ENCODE data around the gene CACTIN.

CACTIN gene

DNA sequence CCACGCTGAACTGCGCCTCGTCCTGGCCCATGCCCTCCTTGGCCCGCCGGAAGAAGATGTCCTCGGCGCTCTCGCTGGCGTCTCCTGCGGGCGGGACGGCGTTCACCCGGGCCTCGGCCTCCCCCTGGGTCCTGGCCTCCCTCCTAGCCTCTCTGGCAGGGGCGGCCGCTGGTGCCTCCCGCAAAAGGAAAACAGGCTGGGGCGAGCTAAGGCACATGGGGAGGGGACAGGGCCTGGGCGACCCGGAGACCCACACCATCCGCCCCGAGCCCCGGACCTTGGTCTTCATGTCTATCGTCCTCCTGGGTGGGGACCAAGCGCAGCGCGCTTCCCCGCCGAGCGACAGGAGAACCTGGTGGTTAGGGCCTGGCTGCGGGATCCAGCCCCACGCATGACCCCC is 14.3 kb downstream of the CACTIN start:
- Histone ChIP-seq H2AFZ (ENCODE audit: low read depth) (no peak overlapping the region), H3K36me3 (ENCODE audit: insufficient read depth) (no peaks in the 10 kb centered on the region), H3K4me2 (no peak overlapping the region), H3K4me3 (IDR thresholded peaks at IDR 0.05; ENCODE audit: insufficient read depth, low read depth, low read length) (no peak overlapping the region), H3K27me3 (ENCODE audit: insufficient read depth, low read depth) (no peaks in the 10 kb centered on the region), H3K79me2 (ENCODE audit: insufficient read depth, low read depth) (no peaks in the 10 kb centered on the region), H3K4me1 (ENCODE audit: low read depth, poor library complexity, severe bottlenecking) (peaks cover 13% of the 10 kb centered on the region), H4K20me1 (ENCODE audit: insufficient read depth) (no peaks in the 10 kb centered on the region), H3K27ac (no peak overlapping the region), H3K9ac (no peak overlapping the region)
- TF ChIP-seq, protein P1, sequence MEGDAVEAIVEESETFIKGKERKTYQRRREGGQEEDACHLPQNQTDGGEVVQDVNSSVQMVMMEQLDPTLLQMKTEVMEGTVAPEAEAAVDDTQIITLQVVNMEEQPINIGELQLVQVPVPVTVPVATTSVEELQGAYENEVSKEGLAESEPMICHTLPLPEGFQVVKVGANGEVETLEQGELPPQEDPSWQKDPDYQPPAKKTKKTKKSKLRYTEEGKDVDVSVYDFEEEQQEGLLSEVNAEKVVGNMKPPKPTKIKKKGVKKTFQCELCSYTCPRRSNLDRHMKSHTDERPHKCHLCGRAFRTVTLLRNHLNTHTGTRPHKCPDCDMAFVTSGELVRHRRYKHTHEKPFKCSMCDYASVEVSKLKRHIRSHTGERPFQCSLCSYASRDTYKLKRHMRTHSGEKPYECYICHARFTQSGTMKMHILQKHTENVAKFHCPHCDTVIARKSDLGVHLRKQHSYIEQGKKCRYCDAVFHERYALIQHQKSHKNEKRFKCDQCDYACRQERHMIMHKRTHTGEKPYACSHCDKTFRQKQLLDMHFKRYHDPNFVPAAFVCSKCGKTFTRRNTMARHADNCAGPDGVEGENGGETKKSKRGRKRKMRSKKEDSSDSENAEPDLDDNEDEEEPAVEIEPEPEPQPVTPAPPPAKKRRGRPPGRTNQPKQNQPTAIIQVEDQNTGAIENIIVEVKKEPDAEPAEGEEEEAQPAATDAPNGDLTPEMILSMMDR (conservative IDR thresholded peaks at IDR 0.05; ENCODE audit: low read depth, low read length) = no peak

DNA sequence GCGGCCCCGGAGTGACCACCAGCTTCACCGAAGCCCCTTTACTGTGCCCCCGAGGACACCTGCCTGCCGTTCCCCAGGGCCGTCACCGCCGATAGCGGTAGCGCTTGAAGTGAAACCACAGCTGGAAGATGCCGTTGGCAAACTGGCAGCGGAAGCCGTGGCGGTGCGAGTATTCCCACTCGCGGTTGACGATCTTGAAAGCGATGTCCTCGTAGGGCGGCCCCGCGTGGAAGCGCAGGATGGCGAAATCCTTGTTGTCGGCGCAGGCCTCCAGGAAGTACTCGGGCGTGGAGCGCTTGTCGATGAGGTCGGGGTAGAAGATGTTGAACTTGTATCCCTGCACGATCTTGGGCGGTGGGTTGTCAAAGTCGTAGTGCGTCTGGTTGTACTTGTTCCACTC is 14.7 kb downstream of the CACTIN start:
- Histone ChIP-seq H4K20me1 (ENCODE audit: insufficient read depth) (no peaks in the 10 kb centered on the region), H3K27ac (no peak overlapping the region), H3K79me2 (ENCODE audit: insufficient read depth, low read depth) (no peaks in the 10 kb centered on the region), H3K4me1 (ENCODE audit: low read depth, poor library complexity, severe bottlenecking) (peaks cover 8% of the 10 kb centered on the region), H3K9ac (no peak overlapping the region), H3K27me3 (ENCODE audit: insufficient read depth, low read depth) (no peaks in the 10 kb centered on the region), H3K36me3 (ENCODE audit: insufficient read depth) (no peaks in the 10 kb centered on the region), H3K4me2 (no peak overlapping the region), H3K4me3 (IDR thresholded peaks at IDR 0.05; ENCODE audit: insufficient read depth, low read depth, low read length) (no peak overlapping the region), H2AFZ (ENCODE audit: low read depth) (no peak overlapping the region)
- TF ChIP-seq, protein P1 (conservative IDR thresholded peaks at IDR 0.05; ENCODE audit: low read depth, low read length) = no peak

DNA sequence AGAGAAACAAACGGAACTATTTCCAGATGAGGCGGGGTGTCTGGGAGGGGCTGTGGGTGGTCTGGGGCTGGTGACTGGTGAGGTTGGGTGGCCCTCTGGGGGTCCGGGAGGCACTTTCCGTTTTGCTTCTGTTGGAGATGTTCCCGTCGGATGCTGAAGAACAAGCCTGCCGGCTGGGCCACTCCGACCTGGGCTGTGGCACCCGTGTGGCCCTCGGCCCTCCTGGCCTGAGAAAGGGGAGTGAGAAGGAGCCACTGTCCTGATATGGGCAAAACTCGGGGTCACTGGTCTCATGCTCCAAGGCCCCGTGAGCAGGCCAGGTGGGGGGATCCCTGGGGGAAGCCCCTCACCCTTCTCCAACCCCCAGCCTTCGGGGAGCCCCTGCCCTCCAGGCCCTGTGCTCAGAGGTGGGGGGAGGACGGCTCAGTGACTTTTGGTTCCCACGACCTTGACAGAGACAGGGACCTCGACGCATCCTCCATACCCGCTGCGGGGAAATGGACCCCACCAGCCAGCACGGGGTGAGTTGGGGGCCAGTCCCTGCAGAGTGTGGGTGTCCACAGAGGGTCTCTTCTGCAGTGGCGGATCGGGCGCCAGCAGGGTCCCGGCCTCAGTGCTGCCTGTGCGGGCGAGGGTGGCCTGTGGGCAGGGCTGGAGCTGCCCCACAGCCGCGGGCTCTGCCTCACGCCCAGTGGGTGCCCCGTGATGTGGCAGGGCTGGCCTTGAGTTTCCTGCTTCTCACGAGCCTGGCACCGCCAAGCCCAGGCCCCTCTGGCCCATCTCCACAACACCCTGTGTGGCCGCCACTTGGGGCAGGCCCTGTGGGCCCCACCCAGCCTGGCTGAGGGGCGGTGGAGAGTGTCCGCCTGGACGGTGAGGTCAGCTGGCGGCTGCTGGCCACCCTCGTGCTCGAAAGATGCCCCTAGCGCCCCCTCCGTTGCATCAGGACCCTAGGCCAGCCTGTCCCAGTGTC is 15.6 kb downstream of the CACTIN start:
- Histone ChIP-seq H3K4me3 (IDR thresholded peaks at IDR 0.05; ENCODE audit: insufficient read depth, low read depth, low read length) (no peak overlapping the region), H3K27ac (no peak overlapping the region), H4K20me1 (ENCODE audit: insufficient read depth) (no peaks in the 10 kb centered on the region), H3K4me2 (no peak overlapping the region), H3K27me3 (ENCODE audit: insufficient read depth, low read depth) (no peaks in the 10 kb centered on the region), H3K79me2 (ENCODE audit: insufficient read depth, low read depth) (no peaks in the 10 kb centered on the region), H3K4me1 (ENCODE audit: low read depth, poor library complexity, severe bottlenecking) (peaks cover 4% of the 10 kb centered on the region), H2AFZ (ENCODE audit: low read depth) (no peak overlapping the region), H3K36me3 (ENCODE audit: insufficient read depth) (no peaks in the 10 kb centered on the region), H3K9ac (no peak overlapping the region)
- TF ChIP-seq, protein P1 (conservative IDR thresholded peaks at IDR 0.05; ENCODE audit: low read depth, low read length) = no peak

DNA sequence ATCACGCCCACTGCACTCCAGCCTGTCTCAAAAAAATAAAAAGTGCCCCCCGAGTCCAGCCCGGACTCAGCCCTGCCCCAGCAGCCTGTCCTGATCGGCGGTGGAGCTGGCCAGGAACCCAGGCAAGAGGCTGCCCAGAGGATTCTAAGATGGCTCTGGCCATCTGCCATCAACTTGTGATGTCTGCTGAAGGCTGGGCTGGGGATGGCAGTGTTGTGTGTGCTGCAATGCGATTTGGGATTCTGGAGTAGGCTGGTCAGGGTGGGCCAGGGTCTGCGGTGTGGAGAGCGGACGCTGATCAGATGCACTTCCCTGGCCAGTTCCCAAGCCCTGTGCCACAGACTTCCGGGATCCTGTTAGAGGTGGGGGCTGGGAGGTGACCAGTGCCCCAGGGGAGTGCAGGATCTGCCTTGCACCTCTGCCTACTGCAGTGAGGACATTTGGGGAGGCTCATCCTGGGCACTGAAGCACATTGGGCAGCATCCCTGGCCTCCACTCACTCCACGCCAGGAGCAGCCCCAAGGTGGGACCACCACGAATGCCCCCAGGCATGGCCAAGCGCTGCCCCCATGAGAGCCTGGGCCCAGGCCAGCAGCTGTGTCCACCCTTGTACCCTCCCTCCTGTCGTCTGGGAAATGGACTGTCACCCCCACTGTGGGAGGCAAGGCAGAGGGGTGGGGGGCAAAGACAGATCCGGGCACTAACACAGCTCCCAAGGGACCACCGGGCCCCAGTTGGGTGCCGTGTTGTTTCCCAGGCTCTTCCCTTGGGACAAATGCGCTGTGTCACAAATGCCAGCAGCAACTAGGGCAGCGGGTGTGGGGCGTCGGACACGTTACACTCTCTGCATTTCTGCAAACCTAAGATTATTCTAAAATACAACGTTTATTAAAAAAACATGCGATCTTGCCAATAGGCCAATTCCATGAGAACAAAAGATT is 16.5 kb downstream of the CACTIN start:
- Histone ChIP-seq H3K4me3 (IDR thresholded peaks at IDR 0.05; ENCODE audit: insufficient read depth, low read depth, low read length) (no peak overlapping the region), H3K79me2 (ENCODE audit: insufficient read depth, low read depth) (no peaks in the 10 kb centered on the region), H3K9ac (no peak overlapping the region), H3K4me2 (no peak overlapping the region), H3K36me3 (ENCODE audit: insufficient read depth) (no peaks in the 10 kb centered on the region), H3K27ac (no peak overlapping the region), H3K27me3 (ENCODE audit: insufficient read depth, low read depth) (no peaks in the 10 kb centered on the region; the same call in 1 of the 2 replicates), H2AFZ (ENCODE audit: low read depth) (no peak overlapping the region), H3K4me1 (ENCODE audit: low read depth, poor library complexity, severe bottlenecking) (peaks cover 5% of the 10 kb centered on the region), H4K20me1 (ENCODE audit: insufficient read depth) (no peaks in the 10 kb centered on the region)
- TF ChIP-seq, protein P1 (conservative IDR thresholded peaks at IDR 0.05; ENCODE audit: low read depth, low read length) = no peak
